Central memory CD4-positive, alpha-beta T cell (primary cell): ENCODE results near the gene LYSMD4.

ENCODE experiments used
- DNase-seq: peaks from one replicate; pipeline ENCODE4 v3.0.0; 2022

Gene LYSMD4

DNA sequence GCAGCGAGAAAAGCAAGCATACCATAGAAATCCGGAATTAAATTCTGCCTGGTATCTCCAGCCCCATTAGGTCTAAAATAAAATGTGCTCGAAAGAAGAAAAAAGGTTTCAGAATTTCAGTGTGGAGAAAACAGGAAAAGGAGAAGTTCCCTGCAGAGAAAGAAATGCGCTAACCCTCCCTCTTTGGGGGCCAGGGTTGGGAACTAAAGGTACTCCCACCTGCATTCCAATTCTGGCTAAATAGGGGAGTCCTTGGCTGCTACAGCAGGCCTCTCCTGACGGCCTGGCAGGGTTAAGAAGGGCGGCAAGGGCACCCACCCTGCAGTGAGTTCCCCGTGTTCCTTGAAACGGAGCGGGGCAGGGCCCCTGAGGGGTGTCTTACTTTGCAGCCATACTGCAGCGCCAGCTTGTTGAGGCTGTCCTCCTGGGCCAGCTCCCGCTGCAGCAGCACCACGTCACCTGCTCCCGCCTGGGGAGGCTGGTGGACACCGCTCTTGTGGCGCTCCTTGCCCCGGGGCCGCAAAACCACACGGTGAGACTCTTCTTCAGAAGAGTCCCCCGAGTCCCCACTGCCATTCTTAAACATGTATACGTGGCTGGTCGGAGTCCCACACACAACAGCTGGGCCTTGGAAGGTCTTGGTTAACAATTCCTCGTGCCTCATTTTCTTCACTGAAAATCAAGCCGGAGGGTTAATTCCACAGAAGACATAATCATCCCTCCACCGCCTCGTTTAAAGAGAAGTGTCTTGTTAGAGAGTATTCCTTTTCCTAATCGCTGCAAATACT, 1.7 kb downstream of the LYSMD4 start:
- DNase-seq = no peak

DNA sequence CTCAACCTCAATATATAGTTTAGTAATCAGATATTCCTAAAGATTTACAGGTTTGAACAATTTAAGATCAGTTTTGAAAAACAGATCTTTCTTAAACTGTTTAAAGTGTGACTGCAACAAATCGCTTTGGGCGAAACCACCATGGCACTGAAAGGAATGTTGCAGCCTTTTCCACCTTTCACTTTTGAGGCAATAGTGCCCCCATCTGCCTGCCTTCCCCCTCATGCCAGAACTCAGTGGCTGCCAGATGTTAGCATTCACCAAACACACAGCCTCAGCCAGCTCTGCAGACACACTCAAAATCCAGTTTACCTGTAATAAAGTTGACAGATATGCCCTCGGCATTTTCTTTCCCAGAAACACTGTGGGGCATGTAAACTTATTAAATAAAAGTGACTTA, 3.3 kb downstream of the LYSMD4 start:
- no peak for DNase-seq

DNA sequence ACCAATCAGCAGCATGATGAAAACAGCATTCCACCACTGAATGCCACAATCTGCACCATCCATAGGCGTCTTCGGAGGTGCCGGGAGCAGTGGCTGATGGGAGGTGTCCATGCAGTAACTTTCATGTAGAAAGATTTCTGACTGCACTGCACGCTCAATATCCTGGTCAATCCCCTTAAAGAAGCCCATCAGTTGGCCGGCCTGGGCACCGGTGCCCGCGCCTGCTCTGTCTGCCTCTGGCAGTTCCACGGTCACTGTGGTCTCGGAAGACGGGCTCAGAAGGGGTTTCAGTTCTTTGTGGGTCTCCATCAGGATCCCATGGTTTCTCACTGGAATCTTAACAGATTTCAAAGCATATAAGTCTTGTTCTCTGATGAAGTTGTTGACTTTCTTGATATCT, 3.9 kb downstream of the LYSMD4 start:
- no peak for DNase-seq

DNA sequence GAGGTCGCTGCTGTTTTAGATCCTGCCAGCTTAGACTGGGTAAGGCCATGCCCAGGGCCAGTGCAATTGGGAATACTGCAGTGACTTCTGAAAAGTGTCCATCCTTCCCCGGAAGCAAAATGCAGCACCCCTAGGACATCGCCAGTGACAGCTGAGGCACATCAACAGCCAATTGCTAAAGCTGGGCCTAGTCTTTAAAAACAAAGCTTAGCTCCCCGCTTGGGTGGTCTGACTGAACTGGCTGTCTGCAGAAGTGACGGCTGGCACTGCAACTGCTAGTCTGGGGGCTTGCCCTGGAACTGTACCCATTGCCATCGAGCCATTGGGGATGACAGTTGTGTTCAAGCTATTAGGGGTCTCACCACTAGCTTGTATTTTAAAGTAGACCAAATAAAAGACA, 4.3 kb downstream of the LYSMD4 start:
- DNase-seq = no peak

DNA sequence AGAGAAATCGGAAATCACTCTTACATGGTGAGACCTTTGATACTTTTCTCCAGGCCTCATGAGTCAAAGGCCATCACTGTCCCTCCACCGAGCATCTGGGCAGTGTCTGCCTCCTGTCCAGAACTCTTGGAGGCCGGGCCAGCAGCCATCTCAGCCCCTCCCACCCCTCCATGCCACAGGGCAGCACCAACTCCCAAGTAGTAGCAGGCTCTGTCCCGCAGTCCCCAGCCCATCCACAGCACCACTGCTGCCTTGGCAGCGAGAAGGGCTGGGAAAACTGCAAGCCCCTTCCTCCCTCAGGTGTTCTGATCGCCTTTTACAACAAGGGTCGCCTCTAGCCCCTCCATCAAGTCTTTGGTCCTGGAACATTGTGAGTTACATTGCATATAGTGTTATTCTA, 5.5 kb downstream of the LYSMD4 start:
- DNase-seq = no peak

DNA sequence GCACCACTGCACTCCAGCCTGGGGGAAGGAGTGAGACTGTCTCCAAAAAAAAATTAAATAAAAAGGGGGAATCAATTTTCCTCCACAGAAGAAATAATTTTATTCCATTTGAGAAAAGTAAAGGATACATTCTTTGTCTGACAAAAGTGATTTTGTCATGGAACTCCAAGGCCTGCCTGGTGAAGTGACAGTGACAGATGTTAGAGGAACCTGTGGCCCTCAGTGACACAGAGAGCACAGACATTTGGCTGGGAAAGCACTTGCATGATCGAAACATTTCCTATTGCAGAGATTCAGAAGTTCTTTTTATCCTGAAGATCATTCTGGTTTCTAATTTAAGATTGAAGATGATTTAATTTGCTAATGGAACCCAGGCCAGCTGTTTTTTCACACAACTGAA, 5.9 kb downstream of the LYSMD4 start:
- no peak for DNase-seq

DNA sequence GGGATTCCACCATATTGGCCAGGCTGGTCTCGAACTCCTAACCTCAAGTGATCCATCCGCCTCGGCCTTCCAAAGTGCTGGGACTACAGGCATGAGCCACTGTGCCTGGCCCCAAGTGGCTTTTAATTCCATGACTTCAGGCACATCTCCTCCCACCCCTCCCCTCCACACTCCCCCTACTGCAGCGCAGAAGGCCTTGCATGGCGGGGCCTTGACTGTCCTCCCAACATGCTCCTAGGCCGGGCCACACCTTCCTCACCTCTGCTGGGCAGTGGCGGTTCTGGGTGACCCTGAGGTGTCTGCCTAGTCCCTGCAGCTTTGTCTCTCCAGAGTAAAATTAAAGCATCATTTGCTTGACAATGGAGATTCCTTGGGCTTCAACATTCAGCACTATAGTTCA, 6.9 kb downstream of the LYSMD4 start:
- no peak for DNase-seq

DNA sequence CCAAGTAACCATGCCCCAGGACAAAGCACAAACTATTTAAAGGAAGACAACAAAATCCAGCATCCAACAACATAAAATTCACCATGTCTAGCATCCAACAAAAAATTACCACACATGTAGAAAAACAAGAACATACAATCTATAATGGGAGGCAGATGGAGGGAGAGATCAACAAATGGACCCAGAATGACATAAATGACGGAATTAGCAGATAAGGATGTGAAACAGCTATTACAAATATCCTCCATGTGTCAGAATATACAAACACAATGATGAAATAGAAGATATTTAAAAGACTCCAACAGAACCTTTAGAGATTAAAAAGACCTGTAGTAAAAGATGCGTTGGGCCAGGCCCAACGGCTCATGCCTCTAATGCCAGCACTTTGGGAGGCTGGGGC, 10.8 kb downstream of the LYSMD4 start:
- no peak for DNase-seq

DNA sequence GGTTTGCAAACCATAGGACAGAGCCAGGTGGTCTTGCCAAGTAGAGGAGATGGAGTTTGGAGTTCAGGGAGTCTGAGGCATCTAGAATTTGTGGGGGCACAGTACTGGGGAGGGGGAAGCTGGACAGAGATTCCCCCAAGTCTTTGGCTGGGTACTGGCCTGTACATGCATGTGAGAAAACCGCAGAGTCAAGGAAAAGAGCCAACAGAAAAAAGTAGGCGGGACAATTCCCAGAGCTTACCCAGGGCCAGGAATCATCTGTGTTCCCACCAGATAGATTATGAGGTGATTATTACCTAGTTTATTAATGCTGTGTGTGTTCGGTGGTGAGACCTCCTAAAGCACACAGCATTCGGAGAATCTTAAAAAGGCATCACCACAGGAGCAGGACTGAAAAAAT, 11.3 kb downstream of the LYSMD4 start:
- no peak for DNase-seq

DNA sequence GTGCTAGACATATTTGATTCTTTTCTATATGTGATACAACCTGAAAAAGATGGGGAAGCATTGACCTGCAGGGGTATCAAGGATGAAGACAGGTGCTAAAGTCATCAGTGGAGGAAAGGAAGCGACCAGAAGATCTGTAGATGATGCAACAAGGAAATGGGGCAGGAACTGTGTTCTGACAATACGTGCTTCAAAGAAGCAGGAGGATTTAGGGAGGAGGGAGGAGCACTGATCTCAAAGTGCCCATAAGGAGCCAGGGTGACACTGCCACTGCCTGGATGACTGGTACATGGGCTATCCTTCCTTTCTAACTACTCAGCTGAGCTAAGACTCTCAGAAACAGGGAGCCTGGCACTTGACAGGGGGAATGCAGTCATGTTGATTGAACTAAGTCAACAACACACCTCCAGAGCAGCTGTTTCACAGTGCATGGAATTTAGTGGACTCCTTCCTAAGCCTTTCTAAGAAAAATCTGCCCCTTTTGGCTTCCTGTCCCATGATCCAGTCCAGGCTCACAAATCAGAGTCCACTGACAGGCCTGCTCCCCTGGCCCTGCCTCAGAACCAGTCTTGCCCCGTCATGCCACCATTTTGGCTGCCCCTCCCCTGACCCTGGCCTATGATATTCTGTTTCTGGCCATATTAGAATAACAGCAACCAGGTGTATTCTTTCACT, 12.0 kb downstream of the LYSMD4 start:
- no peak for DNase-seq

DNA sequence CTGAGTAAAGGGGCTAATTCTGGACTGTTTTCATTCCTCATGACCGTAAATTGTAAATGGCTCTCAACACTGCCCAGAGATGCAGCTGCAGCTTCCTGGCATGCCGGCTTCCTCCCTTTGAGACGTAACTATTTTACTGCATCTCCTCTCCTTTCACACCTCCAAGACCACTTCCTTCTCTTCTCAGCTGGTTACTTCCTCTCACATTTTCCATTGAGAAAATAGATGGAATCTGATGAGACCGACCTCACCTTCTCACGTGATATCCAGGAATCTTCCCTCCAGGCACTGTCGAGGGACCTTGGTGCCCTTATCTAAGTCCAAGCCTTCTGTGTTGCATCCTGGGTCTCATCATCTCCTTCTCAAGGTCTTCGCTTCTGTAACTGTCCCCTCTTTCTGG, 12.7 kb downstream of the LYSMD4 start:
- DNase-seq = no peak

DNA sequence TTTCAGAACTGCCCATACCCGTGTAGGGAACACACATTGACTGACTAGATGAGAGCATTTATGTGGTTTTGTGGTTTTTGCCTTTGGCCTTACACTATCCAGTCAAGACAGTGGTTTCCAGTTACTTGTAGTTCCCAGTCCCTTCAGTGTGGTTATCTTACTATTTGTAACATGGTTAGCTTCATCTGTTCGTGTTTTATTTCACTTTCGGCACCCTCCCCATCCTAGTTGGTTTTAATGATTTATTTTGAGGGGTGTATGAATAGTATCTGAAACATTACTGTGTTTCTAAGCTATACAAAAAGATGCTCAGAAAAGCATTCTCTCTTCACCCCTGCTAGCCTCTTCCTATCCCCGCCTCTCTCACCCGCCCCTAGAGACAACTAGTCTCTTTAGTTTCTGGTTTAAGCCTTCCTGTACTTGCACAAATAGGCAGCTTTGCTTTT, 14.1 kb downstream of the LYSMD4 start:
- DNase-seq = no peak

DNA sequence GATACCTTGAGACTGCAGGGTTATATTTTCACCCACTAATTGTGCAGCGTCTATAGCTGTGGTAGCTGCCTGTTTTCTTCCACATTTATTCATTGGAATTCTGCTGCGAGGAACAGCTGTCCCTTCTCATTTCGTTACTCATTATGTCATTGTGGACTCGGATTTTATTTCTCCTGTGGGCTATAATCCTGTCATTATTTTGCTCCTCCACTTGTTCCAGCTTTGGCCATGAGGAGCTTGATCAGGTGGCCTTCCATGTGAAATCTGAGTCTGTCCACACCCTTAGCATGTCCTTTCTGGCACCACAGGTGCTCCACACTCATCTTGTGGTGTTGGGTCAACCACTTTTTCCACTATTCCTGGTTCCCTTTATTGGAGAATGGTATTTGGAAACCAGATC, 14.8 kb downstream of the LYSMD4 start:
- DNase-seq = no peak

DNA sequence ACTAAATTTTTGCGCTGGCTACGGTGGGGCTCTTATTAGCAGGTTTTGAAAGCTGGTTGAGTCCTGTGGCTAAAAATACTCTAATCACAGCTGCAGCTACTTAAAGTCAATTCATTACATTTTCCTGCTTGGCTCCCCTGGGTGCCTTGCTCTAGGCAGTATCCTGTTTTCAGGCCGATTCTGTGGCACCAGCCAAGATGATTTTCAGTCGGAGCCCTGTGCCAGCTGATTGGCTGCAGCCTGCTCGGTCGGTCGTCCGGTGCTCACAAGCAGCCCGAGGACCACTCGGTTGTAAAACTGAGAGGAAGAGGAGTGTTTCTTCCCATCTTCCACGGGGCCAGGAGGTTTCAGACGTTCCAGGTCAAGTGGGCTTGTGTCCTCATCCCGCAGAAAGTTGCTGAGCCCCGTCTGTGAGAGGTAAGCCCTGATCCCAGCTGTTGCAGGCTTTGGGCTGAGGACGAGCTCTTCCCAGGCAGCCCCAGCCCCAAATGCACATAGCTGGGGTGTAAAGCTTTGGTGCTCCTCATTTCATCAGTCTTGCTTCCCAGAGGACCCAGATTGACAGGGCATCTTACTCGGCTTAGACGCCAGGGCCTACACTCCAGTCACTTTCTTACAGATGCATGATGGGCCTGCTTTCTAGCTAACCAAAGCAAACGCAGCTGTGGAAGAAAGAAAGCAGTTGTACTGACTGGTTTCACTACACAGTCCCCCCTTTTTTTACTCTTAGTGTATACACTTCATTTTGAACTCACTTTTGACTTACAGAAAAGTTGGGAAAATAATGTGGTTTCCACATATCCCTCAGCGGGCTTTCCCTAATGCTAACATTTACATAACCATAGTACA, 15.9 kb downstream of the LYSMD4 start:
- DNase-seq = no peak

DNA sequence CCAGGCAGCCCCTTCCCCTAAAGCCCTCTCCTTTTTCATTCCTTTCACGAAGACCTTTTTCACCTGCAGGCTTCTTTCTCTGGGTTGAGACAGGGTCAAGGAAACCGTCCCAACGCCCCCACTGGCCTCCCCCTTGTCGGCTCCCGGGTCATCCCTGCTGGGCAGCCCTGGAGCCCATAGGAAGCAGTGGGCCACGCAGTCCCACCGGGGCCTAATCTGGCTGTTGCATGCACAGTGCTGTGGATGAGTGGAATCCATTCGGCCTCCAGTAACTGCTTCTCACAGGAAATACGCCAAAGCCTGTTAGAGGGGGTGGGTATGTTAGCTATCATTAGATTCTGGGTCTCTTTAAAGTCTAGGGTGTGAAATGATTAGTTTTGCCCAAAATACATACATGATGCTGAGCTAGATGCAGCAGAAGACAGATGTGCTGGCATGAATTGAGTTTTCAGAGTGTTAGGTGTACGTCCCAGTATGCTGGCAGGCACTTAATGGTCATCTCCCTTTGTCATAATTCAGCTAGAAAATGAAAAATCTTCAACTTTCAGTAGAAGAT, 16.6 kb downstream of the LYSMD4 start:
- DNase-seq = no peak

DNA sequence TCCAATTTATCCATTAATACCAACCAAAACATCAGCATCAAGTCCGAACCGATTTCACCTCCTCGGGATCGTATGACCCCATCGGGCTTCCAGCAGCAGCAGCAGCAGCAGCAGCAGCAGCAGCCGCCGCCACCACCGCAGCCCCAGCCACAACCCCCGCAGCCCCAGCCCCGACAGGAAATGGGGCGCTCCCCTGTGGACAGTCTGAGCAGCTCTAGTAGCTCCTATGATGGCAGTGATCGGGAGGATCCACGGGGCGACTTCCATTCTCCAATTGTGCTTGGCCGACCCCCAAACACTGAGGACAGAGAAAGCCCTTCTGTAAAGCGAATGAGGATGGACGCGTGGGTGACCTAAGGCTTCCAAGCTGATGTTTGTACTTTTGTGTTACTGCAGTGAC, 20.8 kb downstream of the LYSMD4 start:
- DNase-seq = no peak

DNA sequence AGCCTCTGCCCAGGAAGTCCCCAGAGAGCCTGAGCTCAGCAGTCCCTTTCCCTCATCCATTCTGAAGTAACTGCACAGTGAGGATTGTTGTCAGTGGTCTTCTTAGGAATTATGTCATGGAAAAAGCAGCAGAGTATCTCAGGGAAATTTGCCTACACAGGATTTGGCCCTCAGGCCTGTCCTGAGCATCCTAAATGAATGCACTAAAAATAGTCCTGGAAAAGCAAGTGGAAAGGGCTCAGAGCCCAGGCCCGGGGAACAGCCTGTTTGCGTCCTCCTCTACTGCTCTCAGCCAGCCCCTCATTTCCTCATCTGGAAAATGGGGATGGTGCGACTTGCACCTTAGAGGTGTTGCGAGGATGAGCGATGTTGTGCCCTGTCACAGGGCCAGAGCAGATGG, 21.6 kb downstream of the LYSMD4 start:
- DNase-seq = no peak

DNA sequence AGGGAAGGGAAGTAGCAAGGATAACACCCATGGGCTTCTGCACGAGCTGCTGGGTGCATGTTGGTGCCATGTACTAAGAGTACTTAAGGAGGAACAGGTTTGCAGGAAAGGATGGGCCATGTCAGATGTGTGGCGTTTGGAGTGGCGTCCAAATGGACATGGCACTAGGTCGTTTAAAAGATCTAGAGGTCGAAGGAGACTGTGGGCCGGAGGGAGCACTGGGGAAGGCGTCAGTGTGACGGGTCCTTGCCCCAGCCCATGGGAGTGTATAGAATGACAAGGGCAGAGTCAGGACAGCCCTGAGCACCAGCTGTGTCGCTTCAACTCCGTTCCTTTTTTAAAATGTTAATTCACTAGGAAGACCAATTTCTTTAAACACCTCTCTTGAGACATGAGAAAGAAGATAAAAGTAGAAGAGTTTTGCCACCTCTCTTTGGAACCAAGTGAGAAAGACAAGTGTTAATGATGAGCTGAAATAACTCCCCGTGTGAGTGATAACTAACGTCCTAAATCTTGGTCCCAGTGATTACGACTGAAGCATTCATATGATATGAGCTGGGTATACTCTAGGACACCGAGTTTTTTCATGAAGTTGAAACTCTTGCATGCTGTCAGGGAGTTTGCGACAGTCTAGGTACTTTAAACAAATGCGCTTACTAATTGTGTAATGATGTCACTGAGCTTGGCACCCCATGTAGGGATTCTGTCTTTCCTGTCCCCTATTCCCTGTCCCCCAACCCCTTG, 23.8 kb downstream of the LYSMD4 start:
- no peak for DNase-seq

DNA sequence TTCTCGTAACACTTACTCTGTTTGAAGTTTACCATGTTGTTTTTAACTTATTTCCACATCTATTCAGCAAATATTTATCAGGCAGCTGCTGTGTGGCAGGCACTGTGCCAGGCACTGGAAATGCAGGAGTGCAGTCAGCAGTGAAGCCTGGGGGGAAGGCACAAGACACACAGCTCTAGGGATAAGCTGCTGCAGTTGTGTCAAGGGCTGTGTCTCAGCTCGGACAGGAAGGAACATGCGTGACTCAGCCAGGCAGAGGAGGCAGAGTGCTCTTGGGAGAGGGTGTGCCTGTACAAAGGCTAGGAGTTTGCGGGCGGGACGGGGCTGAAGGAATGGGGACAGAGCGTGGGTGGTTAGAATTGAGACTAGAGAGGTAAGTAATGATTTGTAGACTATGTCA, 24.7 kb downstream of the LYSMD4 start:
- no peak for DNase-seq

DNA sequence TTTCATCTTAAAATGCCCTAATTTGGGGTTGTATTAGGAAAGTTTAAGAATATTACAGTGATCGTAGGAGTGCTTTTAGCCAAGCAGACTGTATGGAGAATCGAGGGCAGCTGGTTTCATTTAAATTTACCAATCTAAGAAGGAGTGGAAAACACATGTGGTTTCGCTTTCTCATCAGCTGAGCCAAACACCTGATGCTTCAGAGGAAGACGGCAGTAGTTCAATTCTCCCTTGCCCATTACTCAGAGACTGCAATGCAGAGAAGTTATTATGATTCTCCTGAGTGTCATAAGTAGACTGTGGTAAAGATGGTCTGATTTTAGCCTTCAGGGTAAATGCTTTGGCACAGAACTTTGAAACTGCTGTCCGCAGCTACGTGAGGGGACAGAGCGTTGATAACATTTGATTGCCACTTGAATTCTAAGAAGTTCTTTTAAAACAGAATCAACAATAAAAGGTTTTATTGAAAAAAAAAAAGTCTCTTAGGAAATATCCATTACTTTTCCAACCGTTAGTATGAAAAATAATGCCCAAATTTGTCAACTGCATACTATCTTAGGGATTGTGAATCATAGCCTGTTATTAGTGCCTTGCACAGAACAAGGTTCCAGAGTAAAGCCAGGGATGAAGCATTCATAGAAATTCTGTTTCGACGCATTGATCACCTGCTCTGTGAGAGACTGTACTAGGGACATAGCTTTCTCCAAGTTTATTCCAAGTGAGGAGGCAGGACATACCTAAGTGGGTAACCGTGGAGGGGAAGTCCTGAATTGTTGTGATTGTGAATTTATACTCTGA, 25.6 kb downstream of the LYSMD4 start:
- no peak for DNase-seq

DNA sequence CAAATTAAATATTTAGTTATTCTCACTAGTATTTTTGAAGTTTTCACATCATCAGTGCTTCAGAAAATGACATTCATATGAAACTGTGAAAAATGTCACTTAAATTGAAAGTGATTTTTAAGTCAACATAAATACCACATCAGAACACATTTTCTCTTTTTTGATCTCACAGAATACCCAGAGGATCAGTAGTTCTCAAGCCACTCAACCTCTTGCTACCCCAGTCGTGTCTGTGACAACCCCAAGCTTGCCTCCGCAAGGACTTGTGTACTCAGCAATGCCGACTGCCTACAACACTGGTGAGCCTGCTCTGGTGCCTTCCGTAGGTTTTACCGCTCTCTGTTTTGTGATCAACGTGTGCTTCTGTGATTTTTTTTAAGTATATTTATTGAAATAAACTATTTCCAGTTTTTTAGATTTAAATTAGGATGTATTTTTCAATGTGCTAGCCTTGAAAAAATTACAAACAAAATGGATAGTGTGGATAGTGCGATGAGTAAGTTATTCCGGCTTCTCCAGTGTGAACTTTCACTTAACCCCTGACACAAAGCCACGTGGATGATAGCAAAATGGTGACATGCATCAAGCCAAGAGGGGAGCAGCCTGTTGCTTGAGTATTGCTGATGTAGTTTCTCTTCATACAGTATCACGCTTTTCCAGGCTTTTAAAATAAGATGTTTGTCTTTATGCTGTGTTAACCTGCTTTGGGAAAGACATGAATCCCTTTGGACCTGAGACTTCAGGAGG, 26.5 kb downstream of the LYSMD4 start:
- DNase-seq = no peak
